ENCODE measurements around the gene RPP25. TPM values are rescaled to one million over a fixed set of nuclear protein-coding genes. Genes with fewer than 3 reads are reported as not detected.

The RPP25 gene
- total and polyA plus RNA-seq, 2 of the 13 experiments (the other 11 are each of a cell fraction or from before 2014, with no cell fraction given): 0.05 to 0.11 TPM

- TF ChIP-seq ZUFSP (CRISPR knock-in tag; IDR thresholded peaks at IDR 0.05; ENCODE audit: borderline replicate concordance) (no peak), NFYB (CRISPR knock-in tag; IDR thresholded peaks at IDR 0.05) (no peak), SMYD3 (CRISPR knock-in tag; IDR thresholded peaks at IDR 0.05) (peak; percentile 69; the same call in 1 of the 2 replicates), TBL1XR1 (IDR thresholded peaks at IDR 0.05; ENCODE audit: borderline replicate concordance, low read length, partially characterized antibody) (no peak), ZNF607 (CRISPR knock-in tag; IDR thresholded peaks at IDR 0.05; ENCODE audit: borderline replicate concordance) (peak; percentile 92; the same call in 1 of the 2 replicates), IRF1 (CRISPR knock-in tag; IDR thresholded peaks at IDR 0.05; ENCODE audit: low read depth) (no peak), ZNF687 (CRISPR knock-in tag; IDR thresholded peaks at IDR 0.05) (peak; percentile 95), KMT2A (CRISPR knock-in tag; IDR thresholded peaks at IDR 0.05) (peak; percentile 59; the same call in 1 of the 2 replicates), ARID3A (IDR thresholded peaks at IDR 0.05; ENCODE audit: low read depth, low read length) (peak; percentile 39; the same call in 1 of the 2 replicates), CTCF (CRISPR knock-in tag; IDR thresholded peaks at IDR 0.05) (peak; percentile 23), ZNF225 (CRISPR knock-in tag; IDR thresholded peaks at IDR 0.05) (peak; percentile 46; the same call in 1 of the 2 replicates), ZNF644 (CRISPR knock-in tag; IDR thresholded peaks at IDR 0.05; ENCODE audit: low read depth) (no peak), HIC2 (CRISPR knock-in tag; IDR thresholded peaks at IDR 0.05; ENCODE audit: low read depth) (peak; percentile 73), RORA (CRISPR knock-in tag; IDR thresholded peaks at IDR 0.05) (no peak), PHF5A (CRISPR knock-in tag; IDR thresholded peaks at IDR 0.05; ENCODE audit: low read depth, unreplicated experiment) (no peak), ZBTB21 (CRISPR knock-in tag; IDR thresholded peaks at IDR 0.05) (no peak)
These were observed 18.8 kb downstream of the RPP25 start, which contains the start of gene COX5A (continued) for GRCh38 chr15:74937590-74938371.

Measured in HepG2 (cell line).